Testis (tissue), 3 donors: ENCODE results near the gene SMIM43. TPM values are rescaled to one million over a fixed set of nuclear protein-coding genes. Genes with fewer than 3 reads are reported as not detected.
"Not testable (repeated sequence)": the region's sequence is repeated elsewhere in the genome, so short reads cannot be mapped to it uniquely, and the experiment has no call there.

ENCODE experiments used
- DNase-seq: peaks from one replicate; pipeline ENCODE4 v3.0.0-alpha.2; 2019
- H3K27ac ChIP-seq, 2 donors: fragments of 200-600 bp; sonication (generic); one replicate each; pipeline ENCODE4 v1.5.1; 2019
- H3K27me3 ChIP-seq: fragments of 200-600 bp; sonication (generic); one replicate; pipeline ENCODE4 v1.5.1; 2019
- H3K36me3 ChIP-seq: fragments of 200-600 bp; sonication (generic); one replicate; pipeline ENCODE4 v1.5.1; 2017; ENCODE audit warnings: low read depth; ENCODE audit errors: missing control alignments
- H3K4me1 ChIP-seq: fragments of 200-600 bp; sonication (generic); one replicate; pipeline ENCODE4 v1.5.1; 2019
- H3K4me3 ChIP-seq, 2 donors: fragments of 200-600 bp; sonication (generic); one replicate each; pipeline ENCODE4 v1.5.1; 2017 to 2019
- H3K9me3 ChIP-seq: fragments of 200-600 bp; sonication (generic); one replicate; pipeline ENCODE4 v1.5.1; 2017
- POLR2A ChIP-seq: fragments of 450-650 bp; IDR thresholded peaks from one replicate; pipeline ENCODE4 v1.6.1; 2017; ENCODE audit warnings: antibody characterized with exemption, mild to moderate bottlenecking, moderate library complexity
- WGBS, 2 donors: methylation state at CpG; one replicate each; pipeline ENCODE4 v1.1.5; 2018; 5-methylcytosine and 5-hydroxymethylcytosine counted together
- intact Hi-C: fragments of 100-400 bp; cut with DNase I; formaldehyde crosslinking; loops from one replicate; pipeline ENCODE4 v1.15.1; 2023; ENCODE audit warnings: low total_unique reads
- polyA plus RNA-seq: library from polyadenylated mRNA; stranded (reverse); fragments of 350-450 nt; fragmentation: Illumina TruSeq; extraction: RNeasy Lipid Tissue Mini Kit (QIAGEN cat#74804); gene quantifications from one replicate; pipeline ENCODE4 v1.2.3, GENCODE V29; 2014; ENCODE audit warnings: low read depth, low replicate concordance; ENCODE audit not compliant: insufficient read depth
- total RNA-seq, 2 donors: library from RNA; depleted of rRNA; stranded (reverse); fragments of >200 nt; gene quantifications; one replicate each; pipeline ENCODE4 v1.2.3, GENCODE V29; 2016
- TF ChIP-seq, protein P1 (sequence below), 3 experiments: fragments of 450-650 bp in 2 of 3; fragments of 200-600 bp in 1 of 3; sonication (generic) in 1 of 3; IDR thresholded peaks; one replicate each; pipeline ENCODE4 v1.5.1; 2016 to 2019; ENCODE audit warnings: antibody characterized with exemption in 3 of 3, mild to moderate bottlenecking in 2 of 3, moderate library complexity in 1 of 3

The SMIM43 gene
- total and polyA plus RNA-seq, 3 donors from 2014 or later: 0.25 to 0.87 (median 0.30) TPM

- Histone ChIP-seq H3K4me3 (no peak overlapping the region), H3K36me3 (no peaks in the 10 kb centered on the region), H3K9me3 (no peaks in the 10 kb centered on the region), H3K27ac (no peak overlapping the region), H3K27me3 (no peaks in the 10 kb centered on the region), H3K4me1 (no peaks in the 10 kb centered on the region)
- intact Hi-C loops: loop anchor here (10.0 kb wide), 1 partner anchor 370 kb away; no protein-coding TSS in a partner anchor
- DNase-seq: no peak
- no peak for TF ChIP-seq POLR2A
- TF ChIP-seq, protein P1, sequence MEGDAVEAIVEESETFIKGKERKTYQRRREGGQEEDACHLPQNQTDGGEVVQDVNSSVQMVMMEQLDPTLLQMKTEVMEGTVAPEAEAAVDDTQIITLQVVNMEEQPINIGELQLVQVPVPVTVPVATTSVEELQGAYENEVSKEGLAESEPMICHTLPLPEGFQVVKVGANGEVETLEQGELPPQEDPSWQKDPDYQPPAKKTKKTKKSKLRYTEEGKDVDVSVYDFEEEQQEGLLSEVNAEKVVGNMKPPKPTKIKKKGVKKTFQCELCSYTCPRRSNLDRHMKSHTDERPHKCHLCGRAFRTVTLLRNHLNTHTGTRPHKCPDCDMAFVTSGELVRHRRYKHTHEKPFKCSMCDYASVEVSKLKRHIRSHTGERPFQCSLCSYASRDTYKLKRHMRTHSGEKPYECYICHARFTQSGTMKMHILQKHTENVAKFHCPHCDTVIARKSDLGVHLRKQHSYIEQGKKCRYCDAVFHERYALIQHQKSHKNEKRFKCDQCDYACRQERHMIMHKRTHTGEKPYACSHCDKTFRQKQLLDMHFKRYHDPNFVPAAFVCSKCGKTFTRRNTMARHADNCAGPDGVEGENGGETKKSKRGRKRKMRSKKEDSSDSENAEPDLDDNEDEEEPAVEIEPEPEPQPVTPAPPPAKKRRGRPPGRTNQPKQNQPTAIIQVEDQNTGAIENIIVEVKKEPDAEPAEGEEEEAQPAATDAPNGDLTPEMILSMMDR (IDR thresholded peaks at IDR 0.05): no peak
- WGBS, 2 donors: 82 to 88% methylated on average over 1 of the region's 1 CpG
Observed at GRCh38 chr4:121734571-121734970, 30.4 kb downstream of the SMIM43 start.

DNA sequence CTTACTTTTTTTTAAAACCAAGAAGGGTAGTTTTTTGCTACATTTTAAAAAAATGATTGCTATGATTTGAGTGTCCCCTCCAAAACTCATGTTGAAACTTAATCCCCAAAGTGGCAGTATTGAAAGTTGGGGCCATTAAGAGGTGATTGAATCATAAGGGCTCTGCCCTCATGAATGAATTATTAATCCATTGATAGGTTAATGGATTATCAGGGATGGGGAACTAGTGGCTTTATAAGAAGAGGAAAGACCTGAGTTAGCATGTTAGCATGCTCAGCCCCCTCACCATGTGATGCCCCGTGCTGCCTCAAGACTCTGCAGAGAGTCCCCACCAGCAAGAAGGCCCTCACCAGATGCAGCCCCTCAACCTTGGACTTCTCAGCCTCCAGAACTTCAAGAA lies 31.0 kb downstream of the SMIM43 start:
- TF ChIP-seq, protein P1 (IDR thresholded peaks at IDR 0.05): no peak
- TF ChIP-seq POLR2A: no peak
- no peak overlapping the region for H3K27ac ChIP-seq
- H3K36me3 ChIP-seq: no peaks in the 10 kb centered on the region
- DNase-seq: no peak
- intact Hi-C loops: loop anchor here (10.0 kb wide), 1 partner anchor 369 kb away; no protein-coding TSS in a partner anchor
- whole genome bisulfite sequencing, 2 donors: 79 to 97% methylated on average over 1 of the region's 1 CpG
- no peaks in the 10 kb centered on the region for H3K4me1 ChIP-seq
- H3K4me3 ChIP-seq: no peak overlapping the region
- no peaks in the 10 kb centered on the region for H3K9me3 ChIP-seq
- H3K27me3 ChIP-seq: no peaks in the 10 kb centered on the region

DNA sequence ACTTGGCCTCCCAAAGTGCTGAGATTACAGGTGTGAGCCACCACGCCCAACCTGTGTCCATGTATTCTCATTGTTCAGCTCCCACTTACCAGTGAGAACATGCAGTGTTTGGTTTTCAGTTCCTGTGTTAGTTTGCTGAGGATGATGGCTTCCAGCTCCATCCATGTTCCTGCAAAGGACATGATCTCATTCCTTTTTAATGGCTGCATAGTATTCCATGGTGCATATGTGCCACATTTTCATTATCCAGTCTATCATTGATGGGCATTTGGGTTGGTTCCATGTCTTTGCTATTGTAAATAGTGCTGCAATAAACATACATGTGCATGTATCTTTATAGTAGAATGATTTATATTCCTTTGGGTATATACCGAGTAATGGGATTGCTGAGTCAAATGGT lies 35.2 kb downstream of the SMIM43 start:
- not testable (repeated sequence) for H3K4me3 ChIP-seq, H3K4me1 ChIP-seq, H3K27ac ChIP-seq, H3K9me3 ChIP-seq, DNase-seq, H3K36me3 ChIP-seq, H3K27me3 ChIP-seq
- intact Hi-C loops: loop anchor here (10.0 kb wide), 1 partner anchor 365 kb away; no protein-coding TSS in a partner anchor
- 94% methylated on average over 2 of the region's 2 CpGs for WGBS, 2 donors

- WGBS, 2 donors: 83 to 90% methylated on average over 3 of the region's 3 CpGs
Observed at GRCh38 chr4:121728798-121729226, 36.2 kb downstream of the SMIM43 start.

DNA sequence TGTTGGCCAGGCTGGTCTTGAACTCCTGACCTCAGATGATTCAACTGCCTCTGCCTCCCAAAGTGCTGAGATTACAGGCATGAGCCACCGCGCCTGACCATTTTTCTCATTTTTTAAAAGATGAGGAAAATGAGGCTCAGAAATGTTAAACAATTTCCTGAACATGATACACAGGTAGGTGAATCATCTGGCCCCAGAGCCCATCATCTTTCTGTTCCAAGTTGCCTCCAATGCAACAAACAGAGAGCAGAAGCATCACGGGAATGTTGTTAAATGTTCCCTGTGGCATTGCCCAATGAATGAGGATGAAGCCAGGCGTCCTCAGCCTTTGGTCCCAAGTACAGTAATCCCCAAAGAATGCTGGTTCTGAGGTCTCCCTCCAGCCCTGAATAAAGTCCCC lies 36.9 kb downstream of the SMIM43 start:
- Histone ChIP-seq H3K4me1 (no peaks in the 10 kb centered on the region), H3K27me3 (no peaks in the 10 kb centered on the region), H3K4me3 (no peak overlapping the region), H3K36me3 (no peaks in the 10 kb centered on the region), H3K27ac (no peak overlapping the region), H3K9me3 (no peaks in the 10 kb centered on the region)
- WGBS, 2 donors: 85 to 89% methylated on average over 4 of the region's 4 CpGs
- intact Hi-C loops: no loop called here
- DNase-seq: no peak
- TF ChIP-seq, protein P1 (IDR thresholded peaks at IDR 0.05): no peak
- TF ChIP-seq POLR2A: no peak

More at GRCh38 chr4:121728798-121729226, 36.2 kb downstream of the SMIM43 start:
- H3K27me3 ChIP-seq: no peaks in the 10 kb centered on the region
- DNase-seq: no peak
- TF ChIP-seq, protein P1 (IDR thresholded peaks at IDR 0.05): no peak
- TF ChIP-seq POLR2A: no peak
- no peaks in the 10 kb centered on the region for H3K4me1 ChIP-seq
- H3K36me3 ChIP-seq: no peaks in the 10 kb centered on the region
- no peak overlapping the region for H3K27ac ChIP-seq
- no peak overlapping the region for H3K4me3 ChIP-seq
- H3K9me3 ChIP-seq: no peaks in the 10 kb centered on the region
- intact Hi-C loops: no loop called here
